SU-DHL-6 (cell line): Measurements from ENCODE around the gene TESMIN.

Source experiments
- H2AFZ ChIP-seq: fragments of 200-600 bp; sonication (generic); 2 replicates; pipeline ENCODE4 v1.6.1; 2014; ENCODE audit warnings: low read depth, mild to moderate bottlenecking, moderate library complexity, mixed read lengths, antibody characterized with exemption, low read length; ENCODE audit not compliant: severe bottlenecking
- H3F3A ChIP-seq: fragments of 200-600 bp; shearing (Covaris generic); 2 replicates; pipeline ENCODE4 v1.6.0; 2016; ENCODE audit warnings: antibody characterized with exemption, mild to moderate bottlenecking; ENCODE audit not compliant: insufficient read depth
- H3K27ac ChIP-seq: fragments of 200-600 bp; sonication (generic); 2 replicates; pipeline ENCODE4 v1.5.1; 2016; ENCODE audit warnings: low read depth, mild to moderate bottlenecking, low read length, moderate library complexity, mixed read lengths
- H3K27me3 ChIP-seq: fragments of 200-600 bp; sonication (generic), shearing (Covaris generic); 2 replicates; pipeline ENCODE4 v1.6.0; 2014; ENCODE audit warnings: mild to moderate bottlenecking, low read length
- H3K36me3 ChIP-seq: fragments of 200-600 bp; sonication (generic); 2 replicates; pipeline ENCODE4 v1.6.1; 2014; ENCODE audit warnings: mild to moderate bottlenecking, low read length, mixed read lengths
- H3K4me2 ChIP-seq: fragments of 300-600, 200-600 bp; shearing (Covaris generic), sonication (generic); 2 replicates; pipeline ENCODE4 v1.6.0; 2014; ENCODE audit warnings: low read length, low read depth, mild to moderate bottlenecking; ENCODE audit not compliant: poor library complexity, severe bottlenecking
- H3K4me3 ChIP-seq: fragments of 200-600 bp; sonication (generic); 2 replicates; pipeline ENCODE4 v1.5.1; 2014; ENCODE audit warnings: antibody characterized with exemption, low read length, mild to moderate bottlenecking, mixed read lengths; ENCODE audit not compliant: insufficient read depth, poor library complexity, severe bottlenecking
- H3K79me2 ChIP-seq: fragments of 200-600 bp; sonication (generic); 2 replicates; pipeline ENCODE4 v1.6.1; 2014; ENCODE audit warnings: mild to moderate bottlenecking, low read length, moderate library complexity; ENCODE audit not compliant: insufficient read depth
- H3K9ac ChIP-seq: fragments of 200-600 bp; sonication (generic); 2 replicates; pipeline ENCODE4 v1.7.0; 2014; ENCODE audit warnings: mild to moderate bottlenecking, low read length
- H3K9me2 ChIP-seq: fragments of 200-600 bp; sonication (generic); replicated peaks from 2 replicates; pipeline ENCODE4 v1.6.1; 2014; ENCODE audit warnings: low read length; ENCODE audit not compliant: insufficient read depth
- H3K9me3 ChIP-seq: fragments of 200-600 bp; sonication (generic); 2 replicates; pipeline ENCODE4 v1.6.1; 2014; ENCODE audit warnings: low read length, mixed read lengths; ENCODE audit not compliant: insufficient read depth
- H4K20me1 ChIP-seq: fragments of 200-600 bp; sonication (generic); 2 replicates; pipeline ENCODE4 v1.6.1; 2014; ENCODE audit warnings: low read depth, mild to moderate bottlenecking, antibody characterized with exemption, low read length, moderate library complexity, mixed read lengths
- EZH2phosphoT487 ChIP-seq: fragments of 200-600 bp; sonication (generic), shearing (Covaris generic); conservative IDR thresholded peaks from 2 replicates; pipeline ENCODE4 v1.6.1; 2018; ENCODE audit warnings: mild to moderate bottlenecking, antibody characterized with exemption, low read length, moderate library complexity, mixed read lengths
- TF ChIP-seq, protein P1 (sequence below): fragments of 200-600 bp; sonication (generic); IDR thresholded peaks from one replicate; pipeline ENCODE4 v1.5.1; 2017; ENCODE audit warnings: antibody characterized with exemption, mild to moderate bottlenecking, low read length, moderate library complexity; ENCODE audit not compliant: insufficient read depth, poor library complexity, severe bottlenecking

The TESMIN gene, protein sequence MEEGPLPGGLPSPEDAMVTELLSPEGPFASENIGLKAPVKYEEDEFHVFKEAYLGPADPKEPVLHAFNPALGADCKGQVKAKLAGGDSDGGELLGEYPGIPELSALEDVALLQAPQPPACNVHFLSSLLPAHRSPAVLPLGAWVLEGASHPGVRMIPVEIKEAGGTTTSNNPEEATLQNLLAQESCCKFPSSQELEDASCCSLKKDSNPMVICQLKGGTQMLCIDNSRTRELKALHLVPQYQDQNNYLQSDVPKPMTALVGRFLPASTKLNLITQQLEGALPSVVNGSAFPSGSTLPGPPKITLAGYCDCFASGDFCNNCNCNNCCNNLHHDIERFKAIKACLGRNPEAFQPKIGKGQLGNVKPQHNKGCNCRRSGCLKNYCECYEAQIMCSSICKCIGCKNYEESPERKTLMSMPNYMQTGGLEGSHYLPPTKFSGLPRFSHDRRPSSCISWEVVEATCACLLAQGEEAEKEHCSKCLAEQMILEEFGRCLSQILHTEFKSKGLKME

DNA sequence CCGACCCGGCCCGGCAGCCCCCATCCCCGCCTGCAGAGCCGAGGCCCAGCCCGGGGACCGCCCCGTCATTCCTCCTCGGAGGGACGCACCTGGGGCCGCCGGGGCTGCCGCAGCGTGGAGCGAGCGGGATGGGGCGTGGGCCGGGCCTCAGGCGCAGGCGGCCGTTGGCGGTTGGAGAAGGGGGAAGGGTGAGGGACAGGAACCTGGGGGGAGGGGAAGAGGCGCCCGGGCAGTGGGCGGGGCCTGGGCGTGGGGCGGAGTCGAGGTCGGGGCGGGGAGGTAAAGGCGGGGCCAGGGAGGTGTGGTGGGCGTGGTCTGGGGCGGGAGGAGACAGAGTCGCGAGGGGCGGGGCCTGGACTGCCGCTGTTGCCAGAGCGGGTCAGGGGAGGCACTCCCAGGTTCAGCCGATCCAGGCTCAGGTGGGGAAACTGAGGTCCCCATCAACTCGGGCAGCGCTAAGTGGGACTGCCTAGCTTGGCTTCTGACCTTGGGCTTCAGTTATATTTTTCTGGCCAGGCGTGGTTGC lies at the start of gene TESMIN:
Gene TESMIN (minus strand): TSS at position 190 of the 526 bp plus-strand sequence. CDS start 860 bp downstream, outside the sequence.
- Histone ChIP-seq H3K9me3 (no peaks in the 10 kb centered on the region), H3K4me3 (peak within 1 kb of the TSS; percentile 43), H3K9ac (no peak within 1 kb of the TSS), H3K4me2 (peak within 1 kb of the TSS; percentile 44), H3F3A (peaks cover 3% of the 10 kb centered on the region; the same call in 1 of the 2 replicates), H2AFZ (no peak within 1 kb of the TSS), H3K79me2 (no peaks in the 10 kb centered on the region), H3K9me2 (no peaks in the 10 kb centered on the region), H4K20me1 (no peaks in the 10 kb centered on the region), H3K27me3 (no peaks in the 10 kb centered on the region), H3K36me3 (no peaks in the 10 kb centered on the region), H3K27ac (no peak within 1 kb of the TSS)
- TF ChIP-seq, protein P1, sequence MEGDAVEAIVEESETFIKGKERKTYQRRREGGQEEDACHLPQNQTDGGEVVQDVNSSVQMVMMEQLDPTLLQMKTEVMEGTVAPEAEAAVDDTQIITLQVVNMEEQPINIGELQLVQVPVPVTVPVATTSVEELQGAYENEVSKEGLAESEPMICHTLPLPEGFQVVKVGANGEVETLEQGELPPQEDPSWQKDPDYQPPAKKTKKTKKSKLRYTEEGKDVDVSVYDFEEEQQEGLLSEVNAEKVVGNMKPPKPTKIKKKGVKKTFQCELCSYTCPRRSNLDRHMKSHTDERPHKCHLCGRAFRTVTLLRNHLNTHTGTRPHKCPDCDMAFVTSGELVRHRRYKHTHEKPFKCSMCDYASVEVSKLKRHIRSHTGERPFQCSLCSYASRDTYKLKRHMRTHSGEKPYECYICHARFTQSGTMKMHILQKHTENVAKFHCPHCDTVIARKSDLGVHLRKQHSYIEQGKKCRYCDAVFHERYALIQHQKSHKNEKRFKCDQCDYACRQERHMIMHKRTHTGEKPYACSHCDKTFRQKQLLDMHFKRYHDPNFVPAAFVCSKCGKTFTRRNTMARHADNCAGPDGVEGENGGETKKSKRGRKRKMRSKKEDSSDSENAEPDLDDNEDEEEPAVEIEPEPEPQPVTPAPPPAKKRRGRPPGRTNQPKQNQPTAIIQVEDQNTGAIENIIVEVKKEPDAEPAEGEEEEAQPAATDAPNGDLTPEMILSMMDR: no peak
- TF ChIP-seq EZH2phosphoT487: no peak

DNA sequence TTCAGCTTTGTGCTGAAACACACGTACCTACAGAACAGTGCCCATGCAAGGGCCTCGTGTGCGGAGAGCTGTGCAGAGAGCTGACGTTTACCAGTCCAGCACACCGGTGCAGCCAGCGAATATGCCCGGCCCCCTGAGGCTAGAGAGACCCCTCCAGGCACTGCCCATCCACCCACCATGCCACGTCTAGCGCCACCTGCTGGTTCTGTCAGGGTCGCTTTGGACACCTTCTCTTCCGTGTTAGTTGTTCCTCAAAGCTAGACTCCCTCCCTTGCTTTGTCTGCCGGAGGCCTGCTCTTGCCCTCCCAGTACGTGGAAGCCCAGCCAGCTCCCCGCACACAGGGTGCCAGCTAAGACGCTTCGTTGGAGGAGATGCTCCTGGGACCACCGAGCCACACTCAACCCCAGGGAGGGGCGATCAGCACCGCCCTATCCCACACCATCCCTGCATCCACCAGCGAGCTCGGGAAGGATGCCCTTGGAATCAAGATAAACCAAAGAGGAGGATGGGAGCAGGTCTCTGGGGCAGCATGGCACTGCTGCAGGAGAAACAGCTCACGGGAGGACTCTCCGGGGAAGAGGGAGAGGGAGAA lies 47.0 kb upstream of the TESMIN start:
- H3K4me2 ChIP-seq: no peak overlapping the region
- H3F3A ChIP-seq: no peaks in the 10 kb centered on the region
- H3K9me3 ChIP-seq: no peaks in the 10 kb centered on the region
- H3K9ac ChIP-seq: no peak overlapping the region
- H3K27me3 ChIP-seq: no peaks in the 10 kb centered on the region
- no peak overlapping the region for H3K4me3 ChIP-seq
- H3K27ac ChIP-seq: no peak overlapping the region
- H3K9me2 ChIP-seq: no peaks in the 10 kb centered on the region
- no peak for TF ChIP-seq EZH2phosphoT487
- TF ChIP-seq, protein P1: peak; percentile 68
- no peak overlapping the region for H2AFZ ChIP-seq
- no peaks in the 10 kb centered on the region for H3K79me2 ChIP-seq
- no peaks in the 10 kb centered on the region for H4K20me1 ChIP-seq
- H3K36me3 ChIP-seq: no peaks in the 10 kb centered on the region

DNA sequence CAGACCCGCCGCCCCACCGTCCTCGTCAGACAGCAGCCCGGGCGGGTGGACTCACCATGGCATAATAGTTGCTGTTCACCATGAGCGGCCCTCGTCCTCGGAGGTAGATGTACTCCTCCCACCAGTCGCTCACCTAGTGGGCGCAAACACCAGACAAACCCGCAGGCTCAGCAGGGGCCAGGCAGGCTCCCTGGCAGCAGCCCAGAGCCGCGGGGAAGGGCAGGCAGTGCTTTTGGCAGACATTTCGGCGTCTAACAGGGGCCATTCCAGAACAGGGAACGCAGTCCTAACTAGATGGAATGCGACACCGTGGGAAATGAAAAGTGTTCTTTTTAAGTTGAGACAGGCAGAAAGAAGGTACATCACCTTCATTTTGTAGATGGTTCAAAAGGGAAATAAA lies 45.5 kb upstream of the TESMIN start:
- TF ChIP-seq, protein P1: no peak
- TF ChIP-seq EZH2phosphoT487: no peak

More for the DNA sequence above, 45.5 kb upstream of the TESMIN start:
- Histone ChIP-seq H3K9ac (no peak overlapping the region), H3K27ac (no peak overlapping the region), H3F3A (no peaks in the 10 kb centered on the region), H3K79me2 (no peaks in the 10 kb centered on the region), H3K27me3 (no peaks in the 10 kb centered on the region), H2AFZ (no peak overlapping the region), H3K9me3 (no peaks in the 10 kb centered on the region), H3K4me2 (no peak overlapping the region), H4K20me1 (no peaks in the 10 kb centered on the region), H3K36me3 (no peaks in the 10 kb centered on the region), H3K9me2 (no peaks in the 10 kb centered on the region), H3K4me3 (no peak overlapping the region)
